Erythroblast (primary cell): ENCODE results near the gene LRP5.

Experiments used
- DNase-seq, 2 experiments: peaks; one replicate each; lab custom pipeline; 2025; lab: John Stamatoyannopoulos, UW
- GATA1 ChIP-seq: IDR thresholded peaks from 2 replicates; pipeline ENCODE4 v1.6.1; 2011; ENCODE audit warnings: low read depth, mild to moderate bottlenecking, control low read depth, low read length, moderate library complexity
- POLR2A ChIP-seq: IDR thresholded peaks from 2 replicates; pipeline ENCODE4 v1.6.1; 2011; ENCODE audit warnings: mild to moderate bottlenecking, low read length

LRP5 gene

GRCh38 chr11:68377389-68377795 lies 65.0 kb downstream of the LRP5 start:
- no peak for TF ChIP-seq GATA1
- no peak for TF ChIP-seq POLR2A
- DNase-seq = no peak

- no peak for DNase-seq
- TF ChIP-seq POLR2A (no peak), GATA1 (no peak)
Measured at GRCh38 chr11:68379206-68379605, 66.8 kb downstream of the LRP5 start.

- DNase-seq = no peak
- no peak for TF ChIP-seq GATA1
- no peak for TF ChIP-seq POLR2A
Measured at GRCh38 chr11:68380786-68381622, 68.6 kb downstream of the LRP5 start.

- TF ChIP-seq GATA1 (no peak), POLR2A (no peak)
- DNase-seq = no peak
Measured at GRCh38 chr11:68381716-68382115, 69.3 kb downstream of the LRP5 start.

GRCh38 chr11:68382358-68382998 lies 70.1 kb downstream of the LRP5 start:
- DNase-seq = no peak
- TF ChIP-seq GATA1 (no peak), POLR2A (no peak)

GRCh38 chr11:68383976-68384501 lies 71.6 kb downstream of the LRP5 start:
- DNase-seq = peak; percentile 53 to 76
- TF ChIP-seq POLR2A (no peak), GATA1 (no peak)

GRCh38 chr11:68384530-68385081 lies 72.2 kb downstream of the LRP5 start:
- no peak for TF ChIP-seq POLR2A
- TF ChIP-seq GATA1 = no peak
- DNase-seq = no peak

- TF ChIP-seq POLR2A (no peak), GATA1 (no peak)
- DNase-seq = no peak
Measured at GRCh38 chr11:68385128-68385527, 72.7 kb downstream of the LRP5 start.

GRCh38 chr11:68386331-68386978 lies 74.1 kb downstream of the LRP5 start:
- TF ChIP-seq GATA1 = no peak
- DNase-seq = no peak

GRCh38 chr11:68387840-68388239 lies 75.4 kb downstream of the LRP5 start:
- TF ChIP-seq GATA1 (no peak), POLR2A (no peak)
- DNase-seq = no peak

- TF ChIP-seq POLR2A (no peak), GATA1 (no peak)
- no peak for DNase-seq
Measured at GRCh38 chr11:68388595-68389198, 76.3 kb downstream of the LRP5 start.

GRCh38 chr11:68390315-68390714 lies 77.9 kb downstream of the LRP5 start:
- DNase-seq = no peak
- TF ChIP-seq POLR2A (no peak), GATA1 (no peak)

GRCh38 chr11:68392822-68393221 lies 80.4 kb downstream of the LRP5 start:
- no peak for DNase-seq
- TF ChIP-seq POLR2A = no peak
- TF ChIP-seq GATA1 = no peak
